GM19397 (cell line): Measurements from ENCODE around the gene QRICH1.

ENCODE experiments used
- ATAC-seq: cut with Tn5 transposase; IDR thresholded peaks from one replicate; pipeline ENCODE4 v1.9.1; 2021; ENCODE audit warnings: mild to moderate bottlenecking, moderate library complexity; ENCODE audit not compliant: unreplicated experiment

QRICH1 gene, protein sequence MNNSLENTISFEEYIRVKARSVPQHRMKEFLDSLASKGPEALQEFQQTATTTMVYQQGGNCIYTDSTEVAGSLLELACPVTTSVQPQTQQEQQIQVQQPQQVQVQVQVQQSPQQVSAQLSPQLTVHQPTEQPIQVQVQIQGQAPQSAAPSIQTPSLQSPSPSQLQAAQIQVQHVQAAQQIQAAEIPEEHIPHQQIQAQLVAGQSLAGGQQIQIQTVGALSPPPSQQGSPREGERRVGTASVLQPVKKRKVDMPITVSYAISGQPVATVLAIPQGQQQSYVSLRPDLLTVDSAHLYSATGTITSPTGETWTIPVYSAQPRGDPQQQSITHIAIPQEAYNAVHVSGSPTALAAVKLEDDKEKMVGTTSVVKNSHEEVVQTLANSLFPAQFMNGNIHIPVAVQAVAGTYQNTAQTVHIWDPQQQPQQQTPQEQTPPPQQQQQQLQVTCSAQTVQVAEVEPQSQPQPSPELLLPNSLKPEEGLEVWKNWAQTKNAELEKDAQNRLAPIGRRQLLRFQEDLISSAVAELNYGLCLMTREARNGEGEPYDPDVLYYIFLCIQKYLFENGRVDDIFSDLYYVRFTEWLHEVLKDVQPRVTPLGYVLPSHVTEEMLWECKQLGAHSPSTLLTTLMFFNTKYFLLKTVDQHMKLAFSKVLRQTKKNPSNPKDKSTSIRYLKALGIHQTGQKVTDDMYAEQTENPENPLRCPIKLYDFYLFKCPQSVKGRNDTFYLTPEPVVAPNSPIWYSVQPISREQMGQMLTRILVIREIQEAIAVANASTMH

DNA sequence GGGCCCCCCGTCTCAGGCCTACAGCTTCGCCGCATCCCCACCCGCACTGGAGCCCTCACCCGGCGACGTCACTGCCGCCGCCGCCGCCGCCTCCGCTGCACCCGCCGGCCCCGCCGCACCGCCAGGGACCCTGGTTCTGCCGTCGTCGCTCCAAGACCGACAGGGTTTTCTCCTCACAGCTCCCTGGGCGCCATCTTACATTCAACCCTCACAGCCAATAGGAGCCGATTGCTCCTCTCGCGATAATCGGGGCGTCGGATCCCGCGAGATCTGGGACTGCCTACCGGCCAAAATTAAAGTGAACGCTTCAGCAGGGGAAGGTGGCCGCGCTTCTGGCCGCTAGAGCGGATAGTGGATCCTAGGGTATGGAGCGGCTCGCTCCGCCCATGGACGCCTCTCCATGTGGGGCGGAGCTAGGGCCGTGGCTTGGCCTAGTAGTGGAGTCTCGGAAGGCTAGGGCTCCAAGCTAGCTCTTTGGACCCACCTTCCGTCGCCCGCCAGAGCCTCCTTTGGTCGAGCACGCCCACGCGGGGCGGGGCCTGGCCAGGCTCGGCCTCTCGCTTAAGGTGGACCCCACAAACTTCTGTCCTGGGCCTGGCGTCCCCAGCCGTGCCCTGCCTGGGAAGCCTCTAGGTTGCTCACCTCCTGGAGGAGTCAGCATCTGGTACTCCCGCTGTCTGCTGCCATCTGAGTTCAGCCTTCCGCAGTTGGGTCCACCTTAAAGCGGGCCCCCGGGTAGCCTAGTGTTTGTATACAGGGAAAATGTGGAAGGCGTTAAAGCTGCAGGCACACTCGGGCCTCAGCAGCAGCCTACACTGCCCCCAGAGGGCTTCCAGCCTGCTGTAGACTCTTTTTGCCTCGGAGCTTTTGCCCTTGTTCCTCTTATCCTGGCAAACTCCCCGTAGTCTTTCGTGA, at the start of gene QRICH1:
TSS of gene QRICH1 (minus strand) at position 219 of the 915 bp plus-strand sequence. CDS start 17,054 bp downstream, outside the sequence.
- ATAC-seq = peak; percentile 72

DNA sequence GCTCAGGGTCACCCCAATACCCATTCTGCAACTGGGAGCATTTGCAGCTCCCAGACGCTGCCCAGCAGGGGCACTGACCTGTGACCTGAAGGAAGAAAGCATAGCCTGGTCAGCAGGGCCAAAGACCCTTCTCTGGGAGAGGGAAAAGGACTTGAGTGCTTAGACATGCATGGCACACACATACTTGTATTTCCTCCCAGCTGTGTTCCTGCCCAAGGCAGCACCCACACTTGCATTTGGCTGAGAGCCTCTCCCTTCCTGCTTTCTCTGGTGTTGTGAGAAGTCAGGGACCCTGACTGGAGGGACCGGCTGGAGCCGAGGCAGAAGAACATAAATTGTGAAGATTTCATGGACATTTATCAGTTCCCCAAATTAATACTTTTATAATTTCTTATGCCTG, 46.2 kb upstream of the QRICH1 start:
- no peak for ATAC-seq

DNA sequence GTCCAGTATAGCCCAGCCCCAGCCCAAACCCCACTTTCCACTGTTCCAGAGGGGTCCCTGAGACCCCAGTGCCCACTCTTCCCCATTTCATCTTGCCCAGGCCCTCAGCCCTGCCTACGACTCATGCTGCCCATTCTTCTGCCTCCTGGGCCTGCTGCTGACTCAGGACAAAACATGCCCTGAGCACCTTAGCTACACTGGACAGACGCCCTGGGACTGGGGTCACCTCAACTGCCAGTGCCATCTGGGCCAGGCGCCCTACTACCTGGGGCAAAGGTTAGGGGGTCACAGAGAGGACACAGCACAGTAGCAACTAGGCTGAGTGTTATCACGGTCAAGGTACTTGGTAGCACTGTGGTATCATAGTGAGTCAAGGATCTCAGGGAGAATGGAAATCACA, 41.6 kb upstream of the QRICH1 start:
- ATAC-seq = no peak

DNA sequence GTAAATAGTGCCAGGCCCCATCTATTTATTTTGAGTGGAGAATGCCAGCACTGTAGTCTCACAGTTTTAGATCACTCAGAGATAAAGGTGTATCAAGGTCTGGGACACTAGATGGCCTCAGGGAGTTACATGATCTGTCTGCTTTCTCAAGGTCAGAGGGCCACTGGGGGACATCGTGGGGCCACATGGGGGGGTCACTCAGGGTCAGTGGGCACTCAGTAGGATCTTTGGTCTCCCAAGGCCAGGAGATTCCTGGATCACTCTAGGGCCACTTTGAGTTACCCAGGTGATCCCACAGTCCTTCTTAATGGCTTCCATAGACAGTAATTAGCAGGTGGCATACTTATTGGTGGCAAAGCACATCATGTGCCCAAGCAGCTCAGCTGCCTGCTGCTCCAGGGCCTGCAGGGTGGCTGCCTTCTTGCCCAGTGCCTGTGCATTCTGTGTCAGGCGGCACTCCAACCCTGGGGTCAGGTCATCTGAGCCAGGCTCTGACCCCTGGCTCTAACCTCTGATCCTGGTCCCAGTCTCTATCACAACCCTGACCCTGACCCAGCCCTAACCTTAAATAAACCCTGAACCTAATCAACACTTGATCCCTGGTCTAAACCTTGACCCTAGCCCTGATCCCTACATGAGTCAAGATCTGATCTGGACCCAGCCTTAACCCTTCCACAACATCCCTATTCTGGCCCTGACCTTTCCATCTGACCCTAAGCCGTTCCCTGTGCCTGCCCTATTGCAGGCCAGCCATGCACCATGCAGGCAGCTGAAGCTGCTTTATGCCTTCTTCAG, 40.8 kb upstream of the QRICH1 start:
- no peak for ATAC-seq

DNA sequence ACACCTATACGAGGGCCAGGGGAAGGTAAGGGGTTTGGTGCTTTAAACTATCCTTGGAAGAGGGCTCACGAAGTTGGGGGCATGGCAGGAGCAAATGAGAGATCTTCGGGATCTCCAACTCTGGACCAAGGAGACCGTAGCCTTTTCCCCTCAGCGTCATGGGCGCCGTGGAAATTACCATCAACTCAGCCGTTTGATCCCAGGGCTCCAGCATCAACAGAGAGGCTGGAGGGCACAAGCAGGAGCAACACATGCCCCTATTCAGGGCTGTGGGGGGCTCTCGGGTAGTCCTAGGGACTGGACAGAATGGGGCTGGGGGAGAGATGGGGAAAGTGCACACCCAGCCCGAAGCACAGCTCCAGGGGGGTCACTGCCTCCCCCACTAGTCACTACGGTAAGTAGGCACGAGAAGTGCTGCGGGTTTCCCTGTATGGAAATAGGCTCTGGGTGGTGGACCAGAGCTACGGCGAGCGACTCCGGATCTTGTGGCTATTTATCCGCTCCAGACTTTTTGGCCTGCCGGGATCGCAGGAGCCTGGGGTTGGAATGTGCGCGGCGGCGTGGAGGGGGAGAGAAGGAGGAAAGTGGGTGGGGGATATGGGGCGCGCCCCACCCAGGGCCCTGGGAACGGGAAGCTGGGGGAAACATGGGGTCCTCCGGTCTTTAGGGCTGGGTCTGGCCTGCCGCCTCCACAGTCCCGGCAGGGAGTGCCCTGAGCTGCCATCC, 39.5 kb upstream of the QRICH1 start:
- ATAC-seq = no peak

DNA sequence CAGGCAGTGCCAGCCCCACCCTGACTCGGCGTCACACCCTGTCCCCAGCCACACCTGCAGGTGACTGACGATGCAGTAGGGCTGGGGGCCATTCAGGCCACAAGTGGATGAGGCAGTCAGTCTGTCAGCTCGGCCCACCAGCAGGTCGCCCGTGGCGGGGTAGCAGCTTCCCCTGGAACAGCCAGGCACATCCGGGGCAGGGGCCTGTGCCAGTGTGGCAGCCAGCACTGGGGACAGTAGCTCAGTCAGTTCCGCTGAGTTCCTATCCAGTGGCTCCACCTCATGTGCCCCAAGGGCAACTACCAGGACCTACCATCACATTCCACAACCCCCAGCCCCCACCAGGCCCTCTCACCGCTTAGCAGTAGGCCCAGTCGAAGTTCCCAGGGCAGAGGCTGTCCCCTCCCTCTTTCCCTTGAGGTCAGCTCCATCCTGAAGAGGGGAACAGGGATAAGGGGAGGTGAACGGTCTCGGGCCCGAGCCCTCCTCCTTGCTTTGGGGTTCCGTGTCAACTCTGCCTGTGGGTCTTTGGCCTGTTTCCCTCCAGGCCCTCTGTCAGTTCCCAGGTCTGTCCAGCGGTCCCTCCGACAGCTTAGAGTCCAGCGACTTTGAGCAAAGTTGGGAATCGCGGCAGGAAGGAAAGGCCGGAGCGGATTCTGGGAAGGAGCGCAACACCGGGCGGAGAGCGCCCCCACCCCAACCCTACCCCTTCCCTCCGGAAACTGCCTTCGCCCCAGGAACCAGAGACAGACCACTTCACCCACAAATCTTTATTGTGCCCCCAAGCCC, 38.8 kb upstream of the QRICH1 start, which contains the start of gene LAMB2:
TSS of gene LAMB2 (minus strand) at position 614 of the 789 bp plus-strand sequence. CDS start at position 431, 183 bp downstream.
- ATAC-seq = no peak

DNA sequence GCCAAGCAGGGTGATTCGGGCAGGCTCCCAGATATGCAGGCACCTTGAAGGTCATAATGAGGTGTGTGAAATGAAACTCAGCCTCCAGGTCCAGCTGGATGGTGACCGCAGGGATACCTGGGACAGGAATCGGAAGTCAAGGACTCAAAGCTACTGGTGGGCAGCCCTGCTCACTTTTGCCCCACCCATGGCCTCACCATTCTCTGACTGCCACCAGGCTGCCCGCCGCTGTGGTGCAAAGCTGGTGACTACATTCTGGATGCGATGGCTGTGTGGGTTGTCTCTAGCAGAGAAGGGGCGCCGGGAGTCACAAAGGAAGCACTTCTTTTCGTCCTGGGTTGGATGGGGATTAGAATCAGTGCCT, 38.2 kb upstream of the QRICH1 start:
- no peak for ATAC-seq

DNA sequence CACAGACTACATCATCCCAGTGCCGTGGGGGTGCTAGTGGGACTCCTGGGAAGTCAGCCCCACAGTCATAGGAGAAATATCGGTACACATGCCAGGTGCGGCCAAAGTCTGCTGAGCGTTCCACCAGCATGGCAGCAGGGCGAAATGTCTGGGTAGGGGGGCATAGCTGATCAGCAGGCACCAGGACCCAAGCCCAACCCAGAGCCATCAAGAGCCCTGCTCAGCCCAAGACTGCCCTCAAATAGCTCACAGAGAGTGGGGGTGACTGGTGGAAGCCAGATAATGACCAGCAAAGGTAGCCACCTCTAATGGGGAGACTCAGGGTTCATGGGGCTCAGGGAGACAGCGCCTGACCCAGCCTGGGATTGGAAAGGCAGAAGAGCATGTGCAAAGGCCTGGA, 37.7 kb upstream of the QRICH1 start:
- ATAC-seq = no peak

DNA sequence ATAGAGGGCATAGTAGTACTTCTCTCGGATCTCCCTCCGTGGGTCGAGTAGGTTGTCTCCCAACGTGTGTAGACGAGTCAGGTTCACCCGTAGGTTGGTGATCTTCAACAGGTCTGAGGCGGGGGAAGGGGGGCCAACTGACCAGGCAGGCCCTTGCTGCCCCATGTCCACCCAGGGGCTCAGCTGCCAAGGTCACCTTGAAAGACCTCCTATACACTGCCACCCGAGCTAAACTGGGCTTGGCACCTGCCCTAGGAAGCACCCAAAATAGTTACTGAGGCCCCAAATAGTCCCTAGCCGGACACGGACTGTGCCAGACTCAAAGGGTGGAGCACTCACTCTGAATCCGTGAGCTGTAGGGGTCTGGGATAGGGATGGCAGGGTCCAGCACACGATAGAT, 37.2 kb upstream of the QRICH1 start:
- no peak for ATAC-seq

DNA sequence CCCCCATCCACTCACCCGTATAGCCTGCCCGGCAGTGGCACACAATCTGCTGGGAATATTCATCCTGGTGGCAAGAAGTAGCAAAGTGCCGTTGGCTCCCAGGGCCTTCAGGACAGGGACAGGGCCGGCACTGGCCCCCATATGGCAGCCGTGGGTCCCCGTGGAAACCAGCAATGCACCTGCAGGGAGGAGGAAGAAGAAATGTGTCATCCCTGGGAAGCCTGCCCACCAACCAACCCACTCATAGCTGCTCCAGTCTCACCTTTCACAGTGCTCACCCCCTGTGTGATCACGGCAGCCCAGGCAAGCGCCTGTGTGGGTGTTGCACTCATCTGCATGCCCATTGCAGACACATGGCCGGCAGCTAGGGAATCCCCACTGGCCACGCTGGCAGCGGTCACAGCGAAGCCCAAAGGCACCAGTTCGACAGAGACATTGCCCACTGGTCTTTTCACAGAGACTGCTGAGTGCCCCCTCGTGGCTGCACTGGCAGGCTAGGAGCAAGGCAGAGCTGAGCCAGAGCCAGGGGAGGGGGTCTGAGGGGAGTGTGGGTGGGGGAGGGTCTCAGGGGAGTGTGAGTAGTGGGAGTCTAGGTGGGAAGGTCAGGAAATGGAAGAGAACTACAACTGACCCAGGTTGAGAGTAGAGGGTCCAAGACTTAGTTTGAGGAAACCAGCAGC, 31.3 kb upstream of the QRICH1 start:
- no peak for ATAC-seq

DNA sequence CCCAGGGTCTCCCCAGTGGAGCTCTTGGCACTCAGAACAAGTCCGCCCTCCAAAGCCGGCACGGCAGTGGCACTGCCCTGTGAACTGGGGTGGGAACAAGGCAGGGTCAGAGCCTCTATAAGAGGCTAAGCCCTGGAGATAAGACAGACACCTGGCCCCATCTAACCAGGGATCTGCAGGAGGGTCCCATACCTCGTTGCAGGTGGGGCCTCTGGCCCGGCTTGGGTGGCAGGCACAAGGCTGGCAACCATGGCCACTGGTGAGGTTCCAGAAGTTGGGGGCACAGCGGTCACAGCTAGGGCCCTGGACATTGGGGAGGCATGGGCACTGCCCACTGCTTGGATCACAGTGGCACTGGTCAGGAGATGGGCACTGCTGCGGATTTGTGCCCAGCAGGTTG, 30.3 kb upstream of the QRICH1 start:
- ATAC-seq = no peak

DNA sequence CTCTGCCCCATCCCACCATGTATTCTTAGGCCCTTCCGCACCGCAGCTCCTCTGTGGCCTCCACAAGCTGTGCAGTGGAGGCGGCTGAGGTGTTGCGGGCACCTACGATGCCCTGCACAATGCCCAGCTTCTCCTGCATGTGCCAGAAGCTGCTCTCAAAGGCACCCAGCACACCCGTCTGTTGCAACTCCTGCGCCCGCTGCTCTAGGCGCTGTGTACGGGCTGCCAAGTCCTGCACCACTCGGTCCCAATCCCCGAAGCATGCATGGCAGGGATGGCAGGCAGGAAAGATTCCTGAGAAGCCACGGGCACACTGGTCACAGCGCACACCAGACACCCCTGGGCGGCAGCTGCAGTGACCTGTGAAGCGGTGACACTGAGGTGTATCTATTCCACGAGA, 29.8 kb upstream of the QRICH1 start:
- no peak for ATAC-seq

DNA sequence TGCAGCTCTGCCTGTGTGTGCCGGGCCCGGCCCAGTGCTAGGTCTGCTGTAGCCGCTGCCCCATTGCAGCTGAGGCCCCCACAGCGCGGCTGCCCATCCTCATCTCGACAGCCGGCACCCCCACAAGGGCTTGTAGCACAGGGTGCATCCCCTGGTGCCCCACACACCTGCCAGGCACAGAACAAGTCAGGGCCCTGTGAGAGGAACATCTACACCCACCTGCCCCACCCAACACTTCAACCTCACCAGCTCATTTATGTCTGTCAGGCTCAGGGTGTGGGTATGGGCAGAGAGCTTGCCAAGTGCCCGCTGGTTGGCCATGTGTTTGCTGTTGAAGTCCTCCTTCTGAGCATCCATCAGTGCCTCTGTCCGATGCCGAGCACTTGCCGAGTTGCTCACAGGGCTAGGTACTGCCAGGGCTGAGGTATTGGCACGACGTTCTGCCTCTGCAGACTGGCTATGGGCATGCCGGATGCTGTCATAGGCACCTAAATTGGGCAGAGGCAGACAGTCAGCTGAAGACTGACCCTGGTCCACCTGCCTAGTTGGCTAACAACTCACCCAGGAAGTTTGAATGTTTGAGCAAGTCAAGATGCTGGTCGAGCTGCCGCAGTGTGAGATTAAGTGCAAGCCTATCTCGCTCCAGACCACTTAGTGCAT, 29.1 kb upstream of the QRICH1 start:
- no peak for ATAC-seq

DNA sequence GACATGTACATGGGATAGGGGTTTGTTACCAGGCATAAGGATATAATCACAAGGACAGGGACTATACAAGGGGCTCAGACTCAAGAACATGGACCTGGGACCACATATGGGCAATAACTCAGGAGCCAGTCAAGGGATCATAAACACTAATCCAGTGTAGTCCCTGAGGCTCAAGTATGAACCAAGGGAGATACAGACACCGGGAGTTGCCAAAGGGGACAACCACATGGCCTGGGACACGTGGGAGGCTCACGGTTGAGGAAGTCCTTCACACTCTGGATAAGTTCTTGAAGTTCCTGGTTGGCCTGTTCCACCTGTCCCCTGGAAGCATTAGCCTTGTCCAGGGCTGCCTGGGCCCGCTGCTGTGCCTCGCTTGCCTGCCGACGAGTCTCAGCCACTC, 28.6 kb upstream of the QRICH1 start:
- ATAC-seq = no peak

DNA sequence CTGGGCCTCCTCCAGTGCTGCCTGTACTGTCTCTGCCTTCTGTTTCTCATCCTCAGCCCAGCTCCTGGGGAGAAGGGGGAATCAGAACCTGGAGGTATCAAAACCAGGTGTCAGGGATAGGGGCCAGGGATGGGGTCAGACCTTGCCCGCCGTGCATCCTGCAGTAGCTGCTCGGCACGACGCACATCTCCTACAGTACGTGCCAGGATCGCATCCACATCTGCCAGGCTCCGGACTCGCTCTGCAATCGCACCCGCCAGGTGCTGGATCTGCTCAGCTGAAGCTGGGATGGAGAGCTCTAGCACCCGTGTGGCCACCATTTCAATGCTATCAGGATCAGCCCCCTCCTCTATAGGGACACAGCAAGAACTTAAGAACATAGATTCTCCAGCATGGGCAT, 28.2 kb upstream of the QRICH1 start:
- no peak for ATAC-seq

DNA sequence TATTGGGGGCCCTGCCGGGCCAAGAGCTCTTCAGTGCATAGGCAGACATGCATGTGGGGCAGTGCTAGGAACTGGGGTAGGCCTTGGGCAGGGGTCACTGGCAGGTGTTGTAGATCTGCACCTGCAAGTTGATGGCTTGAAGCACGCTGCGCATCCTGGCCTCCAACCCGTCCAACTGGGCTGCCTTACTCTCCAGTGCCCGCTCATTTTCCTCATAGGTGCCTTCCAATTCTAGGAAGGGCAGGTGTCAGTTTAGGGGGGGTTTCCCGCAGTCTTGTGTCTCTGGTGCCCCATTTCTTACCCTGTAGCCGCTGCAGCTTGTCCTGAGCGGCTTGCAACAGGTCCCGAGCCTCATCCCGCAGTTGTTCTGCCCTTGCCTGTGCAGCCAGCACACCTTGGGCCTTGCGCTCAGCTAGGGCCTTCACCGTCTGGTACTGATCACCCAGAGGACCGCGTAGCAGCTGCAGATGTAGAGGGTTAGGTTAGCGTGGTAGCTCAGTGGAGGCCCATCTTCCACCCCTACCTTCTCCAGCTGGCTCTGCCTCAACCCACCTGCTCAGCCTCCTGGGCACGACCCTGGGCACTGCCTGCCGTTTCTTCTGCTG, 27.4 kb upstream of the QRICH1 start:
- ATAC-seq = no peak

DNA sequence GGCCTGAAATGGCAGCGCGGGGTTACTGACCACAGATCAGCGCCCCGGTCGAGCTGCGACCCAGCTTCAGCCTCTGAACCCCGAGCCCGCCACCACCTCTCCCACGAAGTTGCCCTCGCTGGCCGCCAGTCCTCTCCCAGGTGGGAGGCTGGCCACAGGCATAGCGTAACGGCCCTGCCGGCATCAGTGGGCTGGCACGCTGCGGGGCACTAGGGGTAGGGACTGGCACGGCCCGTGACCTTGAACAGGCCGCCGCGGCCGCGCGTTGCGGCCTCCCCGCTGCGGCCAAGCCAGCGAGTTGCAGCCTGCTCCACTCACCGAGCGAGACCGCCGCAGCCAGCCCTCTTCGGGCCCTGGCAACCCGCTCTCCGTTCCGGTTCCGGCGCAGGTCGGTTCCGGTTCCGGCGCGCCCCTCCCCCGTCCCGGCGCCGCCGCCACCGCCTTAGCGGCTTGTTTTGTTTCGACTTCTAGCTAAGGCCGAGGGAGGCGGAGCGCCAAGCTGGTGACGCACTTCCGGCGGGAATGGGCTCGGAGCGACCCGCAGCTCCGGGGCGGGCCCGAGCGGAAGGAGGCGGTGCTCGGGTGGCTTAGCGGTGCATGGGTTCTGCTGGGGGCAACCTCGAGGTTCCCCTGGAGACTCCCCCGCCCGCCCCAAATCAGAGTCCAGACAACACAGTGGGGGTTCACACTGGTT, 26.7 kb upstream of the QRICH1 start, which contains the start of gene USP19:
TSS of gene USP19 (minus strand) at position 386 of the 694 bp plus-strand sequence. CDS start 1,678 bp downstream, outside the sequence.
- ATAC-seq = peak; percentile 81
